HUES6 (cell line): ENCODE data around the gene SLC9A9.

ENCODE experiments used
- H3K27ac ChIP-seq: 2 replicates; pipeline ENCODE4 v1.7.0; 2013; ENCODE audit warnings: low read depth, mild to moderate bottlenecking, low read length, inconsistent platforms
- H3K27me3 ChIP-seq: 2 replicates; pipeline ENCODE4 v1.6.1; 2013; ENCODE audit warnings: low read length; ENCODE audit not compliant: control insufficient read depth, insufficient read depth
- H3K36me3 ChIP-seq: 2 replicates; pipeline ENCODE4 v1.6.1; 2013; ENCODE audit warnings: low read length; ENCODE audit not compliant: control insufficient read depth, insufficient read depth
- H3K4me1 ChIP-seq: 2 replicates; pipeline ENCODE4 v1.6.1; 2013; ENCODE audit warnings: low read length; ENCODE audit not compliant: control insufficient read depth, insufficient read depth
- H3K4me3 ChIP-seq: 2 replicates; pipeline ENCODE4 v1.5.1; 2013; ENCODE audit warnings: low read depth, low read length
- H3K9ac ChIP-seq: one replicate; pipeline ENCODE4 v1.6.1; 2013; ENCODE audit warnings: mild to moderate bottlenecking, low read length
- H3K9me3 ChIP-seq: 2 replicates; pipeline ENCODE4 v1.6.1; 2013; ENCODE audit warnings: low read depth, low read length; ENCODE audit not compliant: control insufficient read depth, insufficient read depth

SLC9A9 gene

DNA sequence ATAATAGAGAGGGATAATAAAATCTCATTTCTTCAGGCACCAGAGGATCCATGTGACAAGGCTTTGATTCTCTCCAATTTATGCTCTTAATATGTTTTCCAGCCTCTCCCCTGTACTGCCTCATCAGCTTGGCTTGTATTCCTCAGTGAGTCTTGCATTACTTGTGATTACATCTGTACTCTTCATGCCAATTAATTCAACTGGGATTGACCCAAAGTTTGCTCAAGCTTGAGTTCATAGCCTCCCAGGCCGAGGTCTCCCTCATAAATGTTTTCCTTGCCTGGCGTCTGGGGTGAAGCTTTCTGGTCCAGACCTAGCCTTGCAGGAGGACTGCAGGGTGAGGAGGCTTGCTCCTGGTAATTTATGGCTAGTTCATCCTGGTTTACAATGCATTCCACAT lies 581.8 kb downstream of the SLC9A9 start:
- no peaks in the 10 kb centered on the region for H3K4me1 ChIP-seq
- H3K27ac ChIP-seq: no peak overlapping the region
- H3K4me3 ChIP-seq: no peak overlapping the region
- no peaks in the 10 kb centered on the region for H3K36me3 ChIP-seq
- no peaks in the 10 kb centered on the region for H3K9me3 ChIP-seq
- H3K9ac ChIP-seq: no peak overlapping the region
- no peaks in the 10 kb centered on the region for H3K27me3 ChIP-seq

DNA sequence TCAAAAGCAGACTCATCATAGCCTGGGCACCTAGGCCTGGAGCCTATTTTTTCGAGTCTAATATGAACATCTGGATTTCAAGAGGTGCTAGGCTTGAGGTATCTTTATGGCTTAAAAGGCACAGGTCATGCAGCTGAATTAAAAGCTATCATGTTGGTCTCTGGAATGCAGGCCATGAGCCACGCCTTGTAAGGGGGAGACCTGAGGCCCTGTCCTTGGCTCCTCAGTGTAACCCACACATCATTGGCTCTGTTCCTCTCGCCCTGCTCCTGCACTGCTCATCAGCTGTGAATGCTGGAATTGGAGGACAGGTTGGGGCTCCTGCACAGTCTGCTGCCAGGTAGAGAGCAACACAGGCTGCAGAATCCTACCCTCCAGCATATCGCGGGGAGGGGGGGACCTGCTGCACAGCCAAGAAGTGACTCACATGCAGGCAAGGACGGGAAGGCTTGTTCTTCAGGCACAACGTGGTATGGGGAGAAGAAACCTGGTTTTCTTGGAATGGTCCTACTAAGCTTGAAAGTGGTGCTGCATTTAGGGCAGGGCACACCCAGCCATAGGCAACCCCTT lies 582.7 kb downstream of the SLC9A9 start:
- no peaks in the 10 kb centered on the region for H3K4me1 ChIP-seq

GRCh38 chr3:143263852-143264513 lies 584.3 kb downstream of the SLC9A9 start:
- H3K4me1 ChIP-seq: no peaks in the 10 kb centered on the region
- H3K9me3 ChIP-seq: no peaks in the 10 kb centered on the region
- H3K4me3 ChIP-seq: no peak overlapping the region
- H3K27ac ChIP-seq: no peak overlapping the region
- H3K27me3 ChIP-seq: no peaks in the 10 kb centered on the region
- H3K9ac ChIP-seq: no peak overlapping the region
- no peaks in the 10 kb centered on the region for H3K36me3 ChIP-seq

More for the DNA sequence above, 582.7 kb downstream of the SLC9A9 start:
- Histone ChIP-seq H3K9ac (no peak overlapping the region), H3K4me3 (no peak overlapping the region), H3K9me3 (no peaks in the 10 kb centered on the region), H3K36me3 (no peaks in the 10 kb centered on the region), H3K27ac (no peak overlapping the region), H3K27me3 (no peaks in the 10 kb centered on the region)

DNA sequence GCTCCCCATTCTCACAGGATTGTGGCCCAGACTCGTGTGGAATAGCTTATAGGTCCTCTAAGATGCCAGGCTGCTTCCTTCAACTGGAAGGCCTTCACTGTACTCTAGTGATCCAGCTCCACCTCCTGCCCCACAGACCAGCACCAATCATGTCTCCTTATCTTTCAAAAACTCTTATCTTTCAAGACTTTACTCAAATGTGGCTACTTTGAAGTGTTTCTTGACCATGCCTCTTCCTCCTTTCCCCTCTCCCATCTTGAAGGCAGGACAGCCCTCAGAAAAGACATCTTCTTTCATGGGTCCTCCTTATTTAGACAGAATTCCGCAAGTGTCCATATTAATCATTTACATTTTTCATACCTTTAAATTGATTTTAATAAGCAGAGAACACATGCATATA lies 586.4 kb downstream of the SLC9A9 start:
- H3K36me3 ChIP-seq: no peaks in the 10 kb centered on the region

DNA sequence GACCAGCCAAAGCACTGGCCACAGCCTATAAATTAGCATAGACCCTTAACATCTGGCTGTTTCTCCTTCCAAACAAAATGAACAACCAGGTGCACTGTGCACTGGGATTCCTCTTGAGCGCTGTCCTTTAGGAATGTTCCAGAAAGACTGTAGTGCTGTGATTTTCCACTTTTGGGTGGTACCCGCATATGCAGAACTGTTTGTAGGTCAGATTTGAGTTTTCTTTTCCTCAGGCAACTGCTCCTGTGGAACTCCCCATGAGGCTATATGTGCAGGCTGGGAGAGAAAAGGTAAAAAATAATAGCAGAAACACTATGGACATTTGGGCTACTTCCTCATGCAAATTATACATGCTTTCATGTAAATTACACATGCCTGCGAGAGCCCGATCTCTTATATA lies 589.6 kb downstream of the SLC9A9 start:
- H3K4me1 ChIP-seq: no peaks in the 10 kb centered on the region
- H3K4me3 ChIP-seq: no peak overlapping the region
- no peaks in the 10 kb centered on the region for H3K9me3 ChIP-seq
- no peak overlapping the region for H3K9ac ChIP-seq
- H3K27me3 ChIP-seq: no peaks in the 10 kb centered on the region
- H3K36me3 ChIP-seq: no peaks in the 10 kb centered on the region
- no peak overlapping the region for H3K27ac ChIP-seq

More for the DNA sequence above, 586.4 kb downstream of the SLC9A9 start:
- Histone ChIP-seq H3K4me1 (no peaks in the 10 kb centered on the region), H3K27ac (no peak overlapping the region), H3K27me3 (no peaks in the 10 kb centered on the region), H3K9ac (no peak overlapping the region), H3K4me3 (no peak overlapping the region), H3K9me3 (no peaks in the 10 kb centered on the region)

GRCh38 chr3:143256416-143256815 lies 591.9 kb downstream of the SLC9A9 start:
- no peaks in the 10 kb centered on the region for H3K36me3 ChIP-seq
- H3K27me3 ChIP-seq: no peaks in the 10 kb centered on the region
- H3K4me3 ChIP-seq: no peak overlapping the region
- no peaks in the 10 kb centered on the region for H3K9me3 ChIP-seq
- H3K27ac ChIP-seq: no peak overlapping the region
- no peaks in the 10 kb centered on the region for H3K4me1 ChIP-seq
- no peak overlapping the region for H3K9ac ChIP-seq

- no peaks in the 10 kb centered on the region for H3K9me3 ChIP-seq
- no peak overlapping the region for H3K4me3 ChIP-seq
- H3K27ac ChIP-seq: no peak overlapping the region
- H3K9ac ChIP-seq: no peak overlapping the region
- no peaks in the 10 kb centered on the region for H3K36me3 ChIP-seq
- no peaks in the 10 kb centered on the region for H3K27me3 ChIP-seq
- no peaks in the 10 kb centered on the region for H3K4me1 ChIP-seq
These were observed 592.5 kb downstream of the SLC9A9 start for GRCh38 chr3:143255739-143256138.

GRCh38 chr3:143252931-143253330 lies 595.3 kb downstream of the SLC9A9 start:
- no peak overlapping the region for H3K27ac ChIP-seq
- H3K9me3 ChIP-seq: no peaks in the 10 kb centered on the region
- no peak overlapping the region for H3K4me3 ChIP-seq
- no peaks in the 10 kb centered on the region for H3K4me1 ChIP-seq
- no peaks in the 10 kb centered on the region for H3K36me3 ChIP-seq
- no peak overlapping the region for H3K9ac ChIP-seq
- no peaks in the 10 kb centered on the region for H3K27me3 ChIP-seq

- Histone ChIP-seq H3K9ac (no peak overlapping the region), H3K27ac (no peak overlapping the region), H3K9me3 (no peaks in the 10 kb centered on the region), H3K4me1 (peaks cover 10% of the 10 kb centered on the region; the same call in 1 of the 2 replicates), H3K27me3 (no peaks in the 10 kb centered on the region), H3K4me3 (no peak overlapping the region), H3K36me3 (no peaks in the 10 kb centered on the region)
These were observed 599.3 kb downstream of the SLC9A9 start for GRCh38 chr3:143249014-143249413.

GRCh38 chr3:143247073-143247472 lies 601.2 kb downstream of the SLC9A9 start:
- Histone ChIP-seq H3K27ac (no peak overlapping the region), H3K9me3 (no peaks in the 10 kb centered on the region), H3K36me3 (no peaks in the 10 kb centered on the region), H3K9ac (no peak overlapping the region), H3K4me3 (no peak overlapping the region), H3K4me1 (peaks cover 10% of the 10 kb centered on the region; the same call in 1 of the 2 replicates), H3K27me3 (no peaks in the 10 kb centered on the region)

GRCh38 chr3:143245692-143246091 lies 602.6 kb downstream of the SLC9A9 start:
- no peaks in the 10 kb centered on the region for H3K9me3 ChIP-seq
- no peak overlapping the region for H3K4me3 ChIP-seq
- H3K9ac ChIP-seq: no peak overlapping the region
- H3K27ac ChIP-seq: no peak overlapping the region
- no peaks in the 10 kb centered on the region for H3K27me3 ChIP-seq
- peaks cover 10% of the 10 kb centered on the region; the same call in 1 of the 2 replicates for H3K4me1 ChIP-seq
- no peaks in the 10 kb centered on the region for H3K36me3 ChIP-seq
